SK-N-SH (cell line): ENCODE results near the gene BNIP1. TPM values are rescaled to one million over a fixed set of nuclear protein-coding genes. Genes with fewer than 3 reads are reported as not detected.

Source experiments
- CTCF ChIA-PET: fragments of 300-600, 350-600 bp; formaldehyde crosslinking; extraction: SDS; loops from one replicate; lab custom pipeline; 2021; lab: Yijun Ruan, JAX
- POLR2A ChIA-PET: fragments of 350-600 bp; sonication (Branson Sonifier 250); formaldehyde crosslinking; extraction: SDS; loops from one replicate; lab custom pipeline; 2020; ENCODE audit warnings: antibody characterized with exemption, inconsistent platforms; lab: Yijun Ruan, JAX
- DNase-seq: peaks from one replicate; pipeline ENCODE4 v3.0.0; 2012
- H2AFZ ChIP-seq: fragments of 200-600 bp; sonication (generic); 2 replicates; pipeline ENCODE4 v1.8.1; 2016; ENCODE audit warnings: antibody characterized with exemption, mild to moderate bottlenecking, low read depth
- H3F3A ChIP-seq: fragments of 200-600 bp; sonication (generic); replicated peaks from 2 replicates; pipeline ENCODE3; 2016; ENCODE audit warnings: antibody characterized with exemption, mild to moderate bottlenecking; ENCODE audit not compliant: insufficient read depth
- H3K27ac ChIP-seq, 2 experiments: fragments of 200-500 bp in 1 of 2; fragments of 200-600 bp in 1 of 2; sonication (Bioruptor generic) in 1 of 2; sonication (generic), shearing (Covaris generic) in 1 of 2; 2 replicates each; pipeline versions ENCODE4 v1.5.1 to v1.6.1; 2014 to 2016; ENCODE audit warnings: low read depth in 2 of 2, inconsistent platforms in 1 of 2, low read length in 1 of 2, mild to moderate bottlenecking in 1 of 2, mixed read lengths in 1 of 2
- H3K27me3 ChIP-seq: fragments of 200-600 bp; sonication (generic), shearing (Covaris generic); 2 replicates; pipeline ENCODE4 v1.6.1; 2016; ENCODE audit warnings: mixed run types; ENCODE audit not compliant: insufficient read depth
- H3K36me3 ChIP-seq, 2 experiments: fragments of 200-500 bp in 1 of 2; fragments of 200-600 bp in 1 of 2; sonication (Bioruptor generic) in 1 of 2; sonication (generic) in 1 of 2; replicated peaks in 1 of 2; 2 replicates each; pipeline versions ENCODE3 to v1.5.1; 2014 to 2016; ENCODE audit warnings: low read length in 1 of 2, mild to moderate bottlenecking in 1 of 2; ENCODE audit not compliant: insufficient read depth in 2 of 2, control insufficient read depth in 1 of 2
- H3K4me1 ChIP-seq, 2 experiments: fragments of 200-500 bp in 1 of 2; fragments of 200-600 bp in 1 of 2; sonication (Bioruptor generic) in 1 of 2; sonication (generic), shearing (Covaris generic) in 1 of 2; 2 replicates each; pipeline versions ENCODE4 v1.5.1 to v1.6.1; 2014 to 2016; ENCODE audit warnings: low read depth in 1 of 2, low read length in 1 of 2, mixed run types in 1 of 2; ENCODE audit not compliant: insufficient read depth in 2 of 2, control insufficient read depth in 1 of 2
- H3K4me2 ChIP-seq: fragments of 200-600 bp; sonication (generic), shearing (Covaris generic); 2 replicates; pipeline ENCODE4 v1.6.1; 2017; ENCODE audit warnings: mixed run types
- H3K4me3 ChIP-seq, 2 experiments: fragments of 200-500 bp in 1 of 2; fragments of 200-600 bp in 1 of 2; sonication (Bioruptor generic) in 1 of 2; sonication (generic), shearing (Covaris generic) in 1 of 2; 2 replicates each; pipeline versions ENCODE4 v1.5.1 to v1.8.1; 2014 to 2016; ENCODE audit warnings: low read depth in 2 of 2, inconsistent platforms in 1 of 2, low read length in 1 of 2, mild to moderate bottlenecking in 1 of 2, mixed read lengths in 1 of 2, moderate library complexity in 1 of 2
- H3K79me2 ChIP-seq: fragments of 200-600 bp; sonication (generic); 2 replicates; pipeline ENCODE4 v1.8.1; 2017; ENCODE audit warnings: mild to moderate bottlenecking; ENCODE audit not compliant: insufficient read depth
- H3K9ac ChIP-seq: fragments of 200-600 bp; sonication (generic); 2 replicates; pipeline ENCODE4 v1.6.1; 2017; ENCODE audit warnings: mixed run types
- H3K9me2 ChIP-seq: fragments of 200-600 bp; sonication (generic); 2 replicates; pipeline ENCODE4 v1.6.1; 2017; ENCODE audit warnings: mixed run types
- H3K9me3 ChIP-seq: fragments of 200-600 bp; sonication (generic); 2 replicates; pipeline ENCODE4 v1.6.1; 2017; ENCODE audit warnings: mixed run types, mild to moderate bottlenecking, moderate library complexity
- H4K20me1 ChIP-seq: fragments of 200-600 bp; sonication (generic); 2 replicates; pipeline ENCODE4 v1.6.1; 2017; ENCODE audit warnings: mild to moderate bottlenecking, mixed run types; ENCODE audit not compliant: insufficient read depth
- CHD2 ChIP-seq: fragments of 150-350 bp; IDR thresholded peaks from 2 replicates; pipeline ENCODE4 v1.6.1; 2018; ENCODE audit warnings: low read length; ENCODE audit not compliant: partially characterized antibody
- EP300 ChIP-seq, 2 experiments: IDR thresholded peaks; 2 replicates each; pipeline versions ENCODE4 v1.4.0 to v1.6.1; 2012; ENCODE audit warnings: borderline replicate concordance in 1 of 2, low read depth in 1 of 2, low read length in 1 of 2
- FOSL2 ChIP-seq: IDR thresholded peaks from 2 replicates; pipeline ENCODE4 v1.4.0; 2012; ENCODE audit warnings: low read depth, mild to moderate bottlenecking, moderate library complexity, borderline replicate concordance
- FOXJ3 ChIP-seq: sonication (generic); formaldehyde crosslinking; IDR thresholded peaks from 2 replicates; pipeline ENCODE4 v1.5.1; 2020; ENCODE audit warnings: mild to moderate bottlenecking, missing genetic modification reagents
- FOXM1 ChIP-seq: IDR thresholded peaks from 2 replicates; pipeline ENCODE4 v1.4.0; 2012; ENCODE audit warnings: low read depth, mild to moderate bottlenecking
- GABPA ChIP-seq: IDR thresholded peaks from 2 replicates; pipeline ENCODE4 v1.4.0; 2012; ENCODE audit warnings: low read depth, mild to moderate bottlenecking
- MEF2A ChIP-seq: IDR thresholded peaks from 2 replicates; pipeline ENCODE4 v1.4.0; 2012; ENCODE audit warnings: low read depth, borderline replicate concordance
- POLR2AphosphoS5 ChIP-seq: IDR thresholded peaks from 2 replicates; pipeline ENCODE4 v1.6.1; 2012; ENCODE audit warnings: low read depth, low read length
- RCOR1 ChIP-seq: fragments of 150-350 bp; IDR thresholded peaks from 2 replicates; pipeline ENCODE4 v1.6.1; 2017; ENCODE audit warnings: antibody characterized with exemption, low read length
- SIN3A ChIP-seq: IDR thresholded peaks from 2 replicates; pipeline ENCODE4 v1.6.1; 2012; ENCODE audit warnings: low read depth, mild to moderate bottlenecking, low read length, moderate library complexity, borderline replicate concordance
- SMC3 ChIP-seq: IDR thresholded peaks from 2 replicates; pipeline ENCODE4 v1.6.1; 2012; ENCODE audit warnings: low read depth, low read length, improper control_type of control experiment
- TEAD4 ChIP-seq: IDR thresholded peaks from 2 replicates; pipeline ENCODE4 v1.4.0; 2012; ENCODE audit warnings: mild to moderate bottlenecking, borderline replicate concordance; ENCODE audit not compliant: insufficient read depth
- WGBS: methylation state at CpG from one replicate; pipeline ENCODE4 v1.1.6; 2017; ENCODE audit warnings: low lambda C conversion rate; 5-methylcytosine and 5-hydroxymethylcytosine counted together
- polyA plus RNA-seq, 3 experiments: library from polyadenylated mRNA; depleted of rRNA; stranded (reverse); fragments of >200 nt; gene quantifications; 2 replicates each; pipeline ENCODE4 v1.2.3, GENCODE V29; 2012
- TF ChIP-seq, protein P1 (sequence below): fragments of 150-350 bp; IDR thresholded peaks from 2 replicates; pipeline ENCODE4 v1.6.1; 2016; ENCODE audit warnings: mild to moderate bottlenecking, low read depth, low read length
- TF ChIP-seq, protein P2 (sequence below): IDR thresholded peaks from 2 replicates; pipeline ENCODE4 v1.4.0; 2012; ENCODE audit warnings: low read depth
- TF ChIP-seq, protein P3 (sequence below): IDR thresholded peaks from 2 replicates; pipeline ENCODE4 v1.4.0; 2012; ENCODE audit warnings: low read depth, borderline replicate concordance
- TF ChIP-seq, protein P4 (sequence below): IDR thresholded peaks from 2 replicates; pipeline ENCODE4 v1.6.1; 2012; ENCODE audit warnings: mild to moderate bottlenecking, low read depth, low read length, moderate library complexity
- TF ChIP-seq, protein P5 (sequence below): fragments of 150-350 bp; IDR thresholded peaks from 2 replicates; pipeline ENCODE4 v1.6.1; 2017; ENCODE audit warnings: antibody characterized with exemption, low read length, low read depth, borderline replicate concordance

The BNIP1 gene
- polyA plus RNA-seq, 1 of the 3 experiments (the other 2 are of a cell fraction) = 16.7 TPM

DNA sequence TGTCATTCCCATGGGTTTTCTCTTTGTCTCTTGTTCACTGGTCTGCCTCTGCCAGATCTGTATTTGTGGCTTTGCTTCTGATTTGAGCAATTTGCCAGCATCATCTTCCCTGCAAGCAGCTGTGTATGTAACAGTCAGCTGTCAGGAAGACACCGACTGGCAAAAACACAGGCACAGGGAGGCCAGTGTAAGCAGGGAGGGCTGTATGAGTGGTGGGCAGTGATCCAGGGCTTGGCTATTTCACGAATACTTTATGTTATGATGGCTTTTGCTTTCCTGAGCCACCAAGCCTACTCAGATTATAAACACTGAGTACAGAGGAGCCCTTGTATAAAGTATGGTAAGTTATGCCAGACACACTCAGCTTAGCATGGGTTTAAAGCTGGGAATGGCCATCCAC, 11.6 kb downstream of the BNIP1 start:
- 38% methylated on average over 2 of the region's 2 CpGs for WGBS
- H4K20me1 ChIP-seq = no peaks in the 10 kb centered on the region
- CTCF ChIA-PET = interaction anchor here (0.6 to 2.5 kb wide), 2 partner anchors 10 to 1735 kb away, joined by 3 to 10 read pairs; no protein-coding TSS in a partner anchor
- no peaks in the 10 kb centered on the region for H3K79me2 ChIP-seq
- H3F3A ChIP-seq = no peaks in the 10 kb centered on the region
- no peaks in the 10 kb centered on the region for H3K4me1 ChIP-seq
- POLR2A ChIA-PET = no interaction called here
- TF ChIP-seq SIN3A (no peak), FOXJ3 (no peak), TEAD4 (no peak), FOXM1 (no peak), RCOR1 (no peak), MEF2A (no peak), SMC3 (no peak), GABPA (no peak), FOSL2 (no peak), CHD2 (no peak), POLR2AphosphoS5 (no peak), EP300 (IDR thresholded peaks at IDR 0.05; ENCODE audit: borderline replicate concordance in 1 of 2, low read depth in 1 of 2, low read length in 1 of 2) (no peak)
- TF ChIP-seq, protein P1, sequence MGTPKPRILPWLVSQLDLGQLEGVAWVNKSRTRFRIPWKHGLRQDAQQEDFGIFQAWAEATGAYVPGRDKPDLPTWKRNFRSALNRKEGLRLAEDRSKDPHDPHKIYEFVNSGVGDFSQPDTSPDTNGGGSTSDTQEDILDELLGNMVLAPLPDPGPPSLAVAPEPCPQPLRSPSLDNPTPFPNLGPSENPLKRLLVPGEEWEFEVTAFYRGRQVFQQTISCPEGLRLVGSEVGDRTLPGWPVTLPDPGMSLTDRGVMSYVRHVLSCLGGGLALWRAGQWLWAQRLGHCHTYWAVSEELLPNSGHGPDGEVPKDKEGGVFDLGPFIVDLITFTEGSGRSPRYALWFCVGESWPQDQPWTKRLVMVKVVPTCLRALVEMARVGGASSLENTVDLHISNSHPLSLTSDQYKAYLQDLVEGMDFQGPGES = no peak
- TF ChIP-seq, protein P2, sequence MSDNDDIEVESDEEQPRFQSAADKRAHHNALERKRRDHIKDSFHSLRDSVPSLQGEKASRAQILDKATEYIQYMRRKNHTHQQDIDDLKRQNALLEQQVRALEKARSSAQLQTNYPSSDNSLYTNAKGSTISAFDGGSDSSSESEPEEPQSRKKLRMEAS = no peak
- TF ChIP-seq, protein P3, sequence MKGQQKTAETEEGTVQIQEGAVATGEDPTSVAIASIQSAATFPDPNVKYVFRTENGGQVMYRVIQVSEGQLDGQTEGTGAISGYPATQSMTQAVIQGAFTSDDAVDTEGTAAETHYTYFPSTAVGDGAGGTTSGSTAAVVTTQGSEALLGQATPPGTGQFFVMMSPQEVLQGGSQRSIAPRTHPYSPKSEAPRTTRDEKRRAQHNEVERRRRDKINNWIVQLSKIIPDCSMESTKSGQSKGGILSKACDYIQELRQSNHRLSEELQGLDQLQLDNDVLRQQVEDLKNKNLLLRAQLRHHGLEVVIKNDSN = no peak
- TF ChIP-seq, protein P4, sequence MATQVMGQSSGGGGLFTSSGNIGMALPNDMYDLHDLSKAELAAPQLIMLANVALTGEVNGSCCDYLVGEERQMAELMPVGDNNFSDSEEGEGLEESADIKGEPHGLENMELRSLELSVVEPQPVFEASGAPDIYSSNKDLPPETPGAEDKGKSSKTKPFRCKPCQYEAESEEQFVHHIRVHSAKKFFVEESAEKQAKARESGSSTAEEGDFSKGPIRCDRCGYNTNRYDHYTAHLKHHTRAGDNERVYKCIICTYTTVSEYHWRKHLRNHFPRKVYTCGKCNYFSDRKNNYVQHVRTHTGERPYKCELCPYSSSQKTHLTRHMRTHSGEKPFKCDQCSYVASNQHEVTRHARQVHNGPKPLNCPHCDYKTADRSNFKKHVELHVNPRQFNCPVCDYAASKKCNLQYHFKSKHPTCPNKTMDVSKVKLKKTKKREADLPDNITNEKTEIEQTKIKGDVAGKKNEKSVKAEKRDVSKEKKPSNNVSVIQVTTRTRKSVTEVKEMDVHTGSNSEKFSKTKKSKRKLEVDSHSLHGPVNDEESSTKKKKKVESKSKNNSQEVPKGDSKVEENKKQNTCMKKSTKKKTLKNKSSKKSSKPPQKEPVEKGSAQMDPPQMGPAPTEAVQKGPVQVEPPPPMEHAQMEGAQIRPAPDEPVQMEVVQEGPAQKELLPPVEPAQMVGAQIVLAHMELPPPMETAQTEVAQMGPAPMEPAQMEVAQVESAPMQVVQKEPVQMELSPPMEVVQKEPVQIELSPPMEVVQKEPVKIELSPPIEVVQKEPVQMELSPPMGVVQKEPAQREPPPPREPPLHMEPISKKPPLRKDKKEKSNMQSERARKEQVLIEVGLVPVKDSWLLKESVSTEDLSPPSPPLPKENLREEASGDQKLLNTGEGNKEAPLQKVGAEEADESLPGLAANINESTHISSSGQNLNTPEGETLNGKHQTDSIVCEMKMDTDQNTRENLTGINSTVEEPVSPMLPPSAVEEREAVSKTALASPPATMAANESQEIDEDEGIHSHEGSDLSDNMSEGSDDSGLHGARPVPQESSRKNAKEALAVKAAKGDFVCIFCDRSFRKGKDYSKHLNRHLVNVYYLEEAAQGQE = no peak
- TF ChIP-seq, protein P5, sequence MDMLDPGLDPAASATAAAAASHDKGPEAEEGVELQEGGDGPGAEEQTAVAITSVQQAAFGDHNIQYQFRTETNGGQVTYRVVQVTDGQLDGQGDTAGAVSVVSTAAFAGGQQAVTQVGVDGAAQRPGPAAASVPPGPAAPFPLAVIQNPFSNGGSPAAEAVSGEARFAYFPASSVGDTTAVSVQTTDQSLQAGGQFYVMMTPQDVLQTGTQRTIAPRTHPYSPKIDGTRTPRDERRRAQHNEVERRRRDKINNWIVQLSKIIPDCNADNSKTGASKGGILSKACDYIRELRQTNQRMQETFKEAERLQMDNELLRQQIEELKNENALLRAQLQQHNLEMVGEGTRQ = no peak
- no peak overlapping the region for H3K9ac ChIP-seq
- H3K4me2 ChIP-seq = no peak overlapping the region
- no peak overlapping the region for H2AFZ ChIP-seq
- peaks cover 20 to 39% of the 10 kb centered on the region in 2 experiments for H3K36me3 ChIP-seq
- no peaks in the 10 kb centered on the region for H3K27me3 ChIP-seq
- H3K9me2 ChIP-seq = no peaks in the 10 kb centered on the region
- no peak for DNase-seq
- H3K27ac ChIP-seq = no peak overlapping the region
- H3K4me3 ChIP-seq = no peak overlapping the region
- no peaks in the 10 kb centered on the region for H3K9me3 ChIP-seq
